DOHH2 (cell line): ENCODE results near the gene TWSG1.

ENCODE experiments used
- H3F3A ChIP-seq: fragments of 200-600 bp; sonication (generic), shearing (Covaris generic); 2 replicates; pipeline ENCODE4 v1.6.0; 2016; ENCODE audit warnings: antibody characterized with exemption, mild to moderate bottlenecking; ENCODE audit not compliant: control insufficient read depth, insufficient read depth
- H3K27ac ChIP-seq: fragments of 200-600 bp; sonication (generic); 2 replicates; pipeline ENCODE4 v1.5.1; 2014; ENCODE audit warnings: low read depth, mild to moderate bottlenecking, low read length, moderate library complexity
- H3K27me3 ChIP-seq: fragments of 200-600 bp; sonication (generic); 2 replicates; pipeline ENCODE4 v1.6.1; 2014; ENCODE audit warnings: mild to moderate bottlenecking, low read length, mixed read lengths; ENCODE audit not compliant: control insufficient read depth
- H3K36me3 ChIP-seq: fragments of 200-600 bp; sonication (generic); 2 replicates; pipeline ENCODE4 v1.6.1; 2014; ENCODE audit warnings: mild to moderate bottlenecking, low read length, moderate library complexity, mixed read lengths; ENCODE audit not compliant: control insufficient read depth
- H3K4me1 ChIP-seq: fragments of 200-600 bp; sonication (generic); 2 replicates; pipeline ENCODE4 v1.6.1; 2014; ENCODE audit warnings: mild to moderate bottlenecking, low read length, mixed read lengths; ENCODE audit not compliant: control insufficient read depth
- H3K4me2 ChIP-seq: fragments of 200-600 bp; sonication (generic); 2 replicates; pipeline ENCODE4 v1.6.0; 2014; ENCODE audit warnings: mild to moderate bottlenecking, low read length, moderate library complexity
- H3K4me3 ChIP-seq: fragments of 200-600 bp; sonication (generic); 2 replicates; pipeline ENCODE4 v1.5.1; 2014; ENCODE audit warnings: mild to moderate bottlenecking, low read length, mixed read lengths
- H3K79me2 ChIP-seq: fragments of 200-600 bp; sonication (generic); 2 replicates; pipeline ENCODE4 v1.6.1; 2014; ENCODE audit warnings: mild to moderate bottlenecking, low read length, mixed read lengths; ENCODE audit not compliant: control insufficient read depth
- H3K9me2 ChIP-seq: fragments of 200-600 bp; sonication (generic); replicated peaks from 2 replicates; pipeline ENCODE4 v1.6.1; 2014; ENCODE audit warnings: mild to moderate bottlenecking, low read length, mixed read lengths; ENCODE audit not compliant: control insufficient read depth
- H3K9me3 ChIP-seq: fragments of 200-600 bp; sonication (generic); 2 replicates; pipeline ENCODE4 v1.6.1; 2014; ENCODE audit warnings: antibody characterized with exemption, low read length, mixed read lengths; ENCODE audit not compliant: control insufficient read depth, insufficient read depth
- H4K20me1 ChIP-seq: fragments of 200-600 bp; sonication (generic); 2 replicates; pipeline ENCODE4 v1.6.0; 2014; ENCODE audit warnings: low read depth, mild to moderate bottlenecking, antibody characterized with exemption, low read length, moderate library complexity; ENCODE audit not compliant: control insufficient read depth, insufficient read depth
- CTCF ChIP-seq: fragments of 200-600 bp; sonication (generic); IDR thresholded peaks from one replicate; pipeline ENCODE4 v1.5.1; 2014; ENCODE audit warnings: antibody characterized with exemption, mild to moderate bottlenecking, low read depth, low read length; ENCODE audit not compliant: poor library complexity, severe bottlenecking
- EZH2phosphoT487 ChIP-seq: fragments of 200-600 bp; sonication (generic); IDR thresholded peaks from 2 replicates; pipeline ENCODE4 v1.6.1; 2017; ENCODE audit warnings: borderline replicate concordance, mild to moderate bottlenecking, antibody characterized with exemption, low read length, moderate library complexity, mixed read lengths

The TWSG1 gene

GRCh38 chr18:9441061-9441460, 106.5 kb downstream of the TWSG1 start:
- Histone ChIP-seq H3K4me3 (peak overlapping the region; percentile 36), H3K9me2 (no peaks in the 10 kb centered on the region), H3K4me2 (peak overlapping the region; percentile 50), H3K27ac (peak overlapping the region; percentile 29), H3K9me3 (no peaks in the 10 kb centered on the region), H4K20me1 (no peaks in the 10 kb centered on the region), H3K79me2 (no peaks in the 10 kb centered on the region), H3K4me1 (peaks cover 21% of the 10 kb centered on the region), H3F3A (no peaks in the 10 kb centered on the region; the same call in 1 of the 2 replicates), H3K27me3 (no peaks in the 10 kb centered on the region), H3K36me3 (no peaks in the 10 kb centered on the region)
- TF ChIP-seq EZH2phosphoT487 (no peak), CTCF (no peak)

GRCh38 chr18:9444549-9444948, 110.0 kb downstream of the TWSG1 start:
- Histone ChIP-seq H3K4me1 (peaks cover 21% of the 10 kb centered on the region), H3K36me3 (no peaks in the 10 kb centered on the region), H3K4me2 (no peak overlapping the region), H3K79me2 (no peaks in the 10 kb centered on the region), H3K27ac (no peak overlapping the region), H3K9me2 (no peaks in the 10 kb centered on the region), H3K9me3 (no peaks in the 10 kb centered on the region), H3K4me3 (no peak overlapping the region), H3K27me3 (0 out of 2 replicates have a peak, but pooled peaks cover under 1% of the 10 kb centered on the region), H3F3A (no peaks in the 10 kb centered on the region; the same call in 1 of the 2 replicates), H4K20me1 (no peaks in the 10 kb centered on the region)
- TF ChIP-seq CTCF, result no peak
- TF ChIP-seq EZH2phosphoT487, result no peak

GRCh38 chr18:9446839-9447238, 112.3 kb downstream of the TWSG1 start:
- H3K4me1 ChIP-seq, result peaks cover under 1% of the 10 kb centered on the region; the same call in 1 of the 2 replicates
- H3K27ac ChIP-seq, result no peak overlapping the region
- 0 out of 2 replicates have a peak, but pooled peaks cover 2% of the 10 kb centered on the region for H3K27me3 ChIP-seq
- H3K36me3 ChIP-seq, result no peaks in the 10 kb centered on the region
- no peaks in the 10 kb centered on the region for H3K79me2 ChIP-seq
- no peaks in the 10 kb centered on the region for H3K9me2 ChIP-seq
- H3K4me2 ChIP-seq, result no peak overlapping the region
- H3K4me3 ChIP-seq, result no peak overlapping the region
- no peaks in the 10 kb centered on the region for H3F3A ChIP-seq
- no peaks in the 10 kb centered on the region for H3K9me3 ChIP-seq
- H4K20me1 ChIP-seq, result no peaks in the 10 kb centered on the region
- TF ChIP-seq EZH2phosphoT487 (no peak), CTCF (no peak)

GRCh38 chr18:9447334-9447733, 112.8 kb downstream of the TWSG1 start:
- TF ChIP-seq CTCF, result no peak
- Histone ChIP-seq H3K79me2 (no peaks in the 10 kb centered on the region), H3K9me3 (no peaks in the 10 kb centered on the region), H3K36me3 (no peaks in the 10 kb centered on the region), H3K4me1 (no peaks in the 10 kb centered on the region), H3K27me3 (0 out of 2 replicates have a peak, but pooled peaks cover 2% of the 10 kb centered on the region), H4K20me1 (no peaks in the 10 kb centered on the region), H3K9me2 (no peaks in the 10 kb centered on the region), H3K4me3 (no peak overlapping the region), H3F3A (no peaks in the 10 kb centered on the region), H3K27ac (no peak overlapping the region), H3K4me2 (no peak overlapping the region)
